OCI-LY7 (cell line): ENCODE data around the gene ZSWIM9.

Experiments used
- EZH2phosphoT487 ChIP-seq: fragments of 200-600 bp; sonication (generic); IDR thresholded peaks from 2 replicates; pipeline ENCODE4 v1.6.1; 2018; ENCODE audit warnings: low read depth, borderline replicate concordance, mild to moderate bottlenecking, mixed run types, antibody characterized with exemption, low read length, moderate library complexity, mixed read lengths
- TF ChIP-seq, protein P1 (sequence below): fragments of 200-600 bp; sonication (generic); conservative IDR thresholded peaks from 2 replicates; pipeline ENCODE4 v1.5.1; 2014; ENCODE audit warnings: mild to moderate bottlenecking, antibody characterized with exemption, low read length, moderate library complexity, mixed read lengths

DNA sequence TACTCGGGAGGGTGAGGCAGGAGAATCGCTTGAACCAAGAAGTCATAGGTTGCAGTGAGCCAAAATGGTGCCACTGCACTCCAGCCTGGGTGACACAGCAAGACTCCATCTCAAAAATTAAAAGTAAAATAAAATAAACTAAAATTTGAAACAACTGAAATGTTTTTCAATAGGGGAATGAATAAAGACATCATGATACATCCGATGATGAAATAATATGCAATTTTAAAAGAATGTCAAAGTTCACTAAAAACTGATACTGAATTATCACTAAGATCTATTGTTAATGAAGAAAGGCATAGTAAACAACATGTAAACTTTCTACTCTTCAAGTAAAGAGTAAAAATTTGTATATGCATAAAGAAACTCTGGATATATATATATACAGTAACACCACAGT is 76.7 kb downstream of the ZSWIM9 start:
- TF ChIP-seq, protein P1, sequence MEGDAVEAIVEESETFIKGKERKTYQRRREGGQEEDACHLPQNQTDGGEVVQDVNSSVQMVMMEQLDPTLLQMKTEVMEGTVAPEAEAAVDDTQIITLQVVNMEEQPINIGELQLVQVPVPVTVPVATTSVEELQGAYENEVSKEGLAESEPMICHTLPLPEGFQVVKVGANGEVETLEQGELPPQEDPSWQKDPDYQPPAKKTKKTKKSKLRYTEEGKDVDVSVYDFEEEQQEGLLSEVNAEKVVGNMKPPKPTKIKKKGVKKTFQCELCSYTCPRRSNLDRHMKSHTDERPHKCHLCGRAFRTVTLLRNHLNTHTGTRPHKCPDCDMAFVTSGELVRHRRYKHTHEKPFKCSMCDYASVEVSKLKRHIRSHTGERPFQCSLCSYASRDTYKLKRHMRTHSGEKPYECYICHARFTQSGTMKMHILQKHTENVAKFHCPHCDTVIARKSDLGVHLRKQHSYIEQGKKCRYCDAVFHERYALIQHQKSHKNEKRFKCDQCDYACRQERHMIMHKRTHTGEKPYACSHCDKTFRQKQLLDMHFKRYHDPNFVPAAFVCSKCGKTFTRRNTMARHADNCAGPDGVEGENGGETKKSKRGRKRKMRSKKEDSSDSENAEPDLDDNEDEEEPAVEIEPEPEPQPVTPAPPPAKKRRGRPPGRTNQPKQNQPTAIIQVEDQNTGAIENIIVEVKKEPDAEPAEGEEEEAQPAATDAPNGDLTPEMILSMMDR: no peak
- TF ChIP-seq EZH2phosphoT487: no peak
